Mesothelial cell of epicardium (in vitro differentiated cells): ENCODE measurements around the gene ADAMTSL2. TPM values are rescaled to one million over a fixed set of nuclear protein-coding genes. Genes with fewer than 3 reads are reported as not detected.

Experiments
- DNase-seq, 2 experiments: peaks; one replicate each; pipeline ENCODE4 v3.0.0; 2021; ENCODE audit warnings: low spot score in 2 of 2; ENCODE audit not compliant: unreplicated experiment in 2 of 2
- H3K27ac Mint-ChIP-seq: 2 replicates; pipeline ENCODE4 v1.8.0; 2021; ENCODE audit warnings: mixed read lengths
- H3K27me3 Mint-ChIP-seq: 2 replicates; pipeline ENCODE4 v1.8.0; 2021; ENCODE audit warnings: low read depth, mixed read lengths
- H3K36me3 Mint-ChIP-seq: 2 replicates; pipeline ENCODE4 v1.8.0; 2021; ENCODE audit warnings: mixed read lengths
- H3K4me1 Mint-ChIP-seq: 2 replicates; pipeline ENCODE4 v1.8.0; 2021; ENCODE audit warnings: mixed read lengths
- H3K4me3 Mint-ChIP-seq: 2 replicates; pipeline ENCODE4 v1.8.0; 2021; ENCODE audit warnings: mild to moderate bottlenecking, moderate library complexity, mixed read lengths
- H3K9me3 Mint-ChIP-seq: 2 replicates; pipeline ENCODE4 v1.8.0; 2021; ENCODE audit warnings: mixed read lengths
- total RNA-seq: library from RNA; stranded (reverse); gene quantifications from 3 replicates; pipeline ENCODE4 v1.2.1, GENCODE V29; 2021
- TF ChIP-seq, protein P1 (sequence below): fragments of 200-600 bp; sonication (generic); IDR thresholded peaks from one replicate; pipeline ENCODE4 v1.5.0; 2021; ENCODE audit warnings: antibody characterized with exemption; ENCODE audit not compliant: unreplicated experiment

The ADAMTSL2 gene
- total RNA-seq, 1 donor from 2014 or later: 6.5 TPM

DNA sequence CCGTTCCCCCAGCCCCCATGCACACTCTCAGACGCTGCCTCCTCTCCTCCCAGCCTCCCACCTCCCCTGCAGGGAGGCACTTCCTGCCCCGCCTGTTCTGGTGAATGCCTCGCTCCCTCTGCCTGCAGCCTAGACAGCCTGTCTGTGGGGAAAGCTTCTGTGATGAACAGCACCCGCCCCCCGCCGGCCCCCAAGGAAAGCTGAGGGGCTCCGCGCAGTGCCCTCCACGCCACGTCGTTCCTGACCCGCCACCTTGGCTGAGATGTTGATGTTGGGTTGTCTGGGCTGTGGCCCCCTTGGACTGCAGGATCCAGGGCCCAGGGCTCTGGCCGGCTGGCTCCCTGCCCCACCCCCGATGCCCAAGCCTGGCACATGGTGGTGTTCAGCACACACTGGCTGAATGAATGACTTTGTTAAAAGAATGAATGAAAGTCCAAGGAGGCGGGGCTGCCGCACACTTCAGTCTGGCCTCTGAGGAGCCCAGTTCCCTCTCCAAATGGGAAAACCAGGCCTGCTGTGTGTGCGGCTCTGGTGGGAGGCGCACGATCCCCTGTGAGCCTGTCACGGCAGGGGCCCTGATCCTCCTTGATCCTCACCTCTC lies 7.7 kb upstream of the ADAMTSL2 start:
- Mint-ChIP-seq H3K27ac (peak overlapping the region; percentile 88), H3K4me1 (peaks cover 54% of the 10 kb centered on the region), H3K4me3 (peak overlapping the region; percentile 40), H3K9me3 (no peaks in the 10 kb centered on the region), H3K27me3 (no peaks in the 10 kb centered on the region), H3K36me3 (no peaks in the 10 kb centered on the region)
- TF ChIP-seq, protein P1, sequence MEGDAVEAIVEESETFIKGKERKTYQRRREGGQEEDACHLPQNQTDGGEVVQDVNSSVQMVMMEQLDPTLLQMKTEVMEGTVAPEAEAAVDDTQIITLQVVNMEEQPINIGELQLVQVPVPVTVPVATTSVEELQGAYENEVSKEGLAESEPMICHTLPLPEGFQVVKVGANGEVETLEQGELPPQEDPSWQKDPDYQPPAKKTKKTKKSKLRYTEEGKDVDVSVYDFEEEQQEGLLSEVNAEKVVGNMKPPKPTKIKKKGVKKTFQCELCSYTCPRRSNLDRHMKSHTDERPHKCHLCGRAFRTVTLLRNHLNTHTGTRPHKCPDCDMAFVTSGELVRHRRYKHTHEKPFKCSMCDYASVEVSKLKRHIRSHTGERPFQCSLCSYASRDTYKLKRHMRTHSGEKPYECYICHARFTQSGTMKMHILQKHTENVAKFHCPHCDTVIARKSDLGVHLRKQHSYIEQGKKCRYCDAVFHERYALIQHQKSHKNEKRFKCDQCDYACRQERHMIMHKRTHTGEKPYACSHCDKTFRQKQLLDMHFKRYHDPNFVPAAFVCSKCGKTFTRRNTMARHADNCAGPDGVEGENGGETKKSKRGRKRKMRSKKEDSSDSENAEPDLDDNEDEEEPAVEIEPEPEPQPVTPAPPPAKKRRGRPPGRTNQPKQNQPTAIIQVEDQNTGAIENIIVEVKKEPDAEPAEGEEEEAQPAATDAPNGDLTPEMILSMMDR: no peak
- no peak for DNase-seq

DNA sequence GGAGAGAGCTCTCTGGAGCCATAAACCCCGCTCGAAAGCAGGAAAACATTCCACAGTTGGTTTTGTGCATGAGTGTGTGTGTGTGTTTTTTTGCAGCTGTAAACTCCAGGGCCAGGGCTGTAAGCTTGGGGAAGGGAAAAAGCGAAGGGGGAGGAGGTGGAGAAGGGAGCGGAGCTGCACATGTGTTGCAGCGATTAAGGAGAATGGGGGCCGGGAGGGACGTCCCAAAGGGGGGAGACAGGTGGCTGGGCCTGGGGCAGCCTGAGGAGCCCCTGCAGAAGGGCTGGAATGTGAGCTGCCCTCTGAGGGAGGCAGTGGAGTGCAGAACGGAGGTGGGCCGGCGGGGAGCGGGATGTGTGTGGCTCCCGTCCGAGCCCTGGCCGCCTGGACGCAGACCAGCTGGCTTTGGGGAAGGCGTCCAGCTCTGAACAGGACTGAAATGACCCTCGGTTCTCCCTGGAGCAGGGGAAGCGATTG lies 7.0 kb upstream of the ADAMTSL2 start:
- TF ChIP-seq, protein P1: no peak
- no peaks in the 10 kb centered on the region for H3K27me3 Mint-ChIP-seq
- peak overlapping the region; percentile 40 for H3K4me3 Mint-ChIP-seq
- peak overlapping the region; percentile 88 for H3K27ac Mint-ChIP-seq
- DNase-seq: no peak
- no peaks in the 10 kb centered on the region for H3K36me3 Mint-ChIP-seq
- H3K9me3 Mint-ChIP-seq: no peaks in the 10 kb centered on the region
- peaks cover 57% of the 10 kb centered on the region for H3K4me1 Mint-ChIP-seq

DNA sequence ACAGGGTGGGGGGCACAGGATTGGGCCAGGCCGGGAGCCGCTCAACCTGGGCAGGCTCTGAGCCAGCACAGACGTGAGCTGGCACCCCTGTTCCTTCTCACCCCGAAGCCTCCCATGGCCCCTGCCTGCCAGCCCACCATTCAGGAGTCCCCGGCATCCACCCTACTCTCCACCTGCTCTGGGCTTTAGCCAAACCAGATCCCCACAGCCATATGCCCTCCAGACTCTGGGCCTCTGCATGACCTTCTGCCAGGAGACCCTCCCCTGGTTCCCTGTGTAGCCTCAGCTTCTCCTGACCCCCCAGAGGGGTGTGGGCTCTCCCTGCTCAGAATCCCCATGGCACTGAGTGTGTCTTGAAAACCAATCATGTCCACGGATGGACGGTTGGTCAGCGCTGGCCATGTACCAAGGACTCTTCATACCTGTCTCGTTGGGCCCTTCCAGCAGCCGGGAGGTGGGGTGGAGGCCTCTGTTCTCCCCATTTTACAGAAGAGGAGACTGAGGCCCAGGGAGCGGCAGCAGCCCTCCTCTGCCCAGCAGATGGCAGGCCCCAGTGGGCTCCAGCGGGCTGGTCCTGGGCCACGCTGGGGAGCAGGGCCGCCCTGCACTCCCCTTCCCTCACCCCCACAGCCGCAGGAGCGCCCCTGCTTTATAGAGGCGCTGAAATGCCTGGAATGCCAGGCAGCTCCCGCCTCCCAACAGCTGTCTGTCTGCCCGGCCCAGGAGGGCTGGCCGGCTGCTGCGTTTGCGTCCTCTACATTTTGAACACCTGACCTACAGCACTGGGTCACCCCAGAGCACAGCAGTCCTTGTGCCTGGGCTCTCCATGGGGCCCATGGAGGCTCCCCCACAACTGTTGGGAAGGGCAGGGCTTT lies 6.3 kb upstream of the ADAMTSL2 start:
- Mint-ChIP-seq H3K27ac (no peak overlapping the region), H3K4me1 (peaks cover 62% of the 10 kb centered on the region), H3K36me3 (no peaks in the 10 kb centered on the region), H3K27me3 (no peaks in the 10 kb centered on the region), H3K9me3 (no peaks in the 10 kb centered on the region), H3K4me3 (no peak overlapping the region)
- DNase-seq: no peak
- TF ChIP-seq, protein P1: no peak

DNA sequence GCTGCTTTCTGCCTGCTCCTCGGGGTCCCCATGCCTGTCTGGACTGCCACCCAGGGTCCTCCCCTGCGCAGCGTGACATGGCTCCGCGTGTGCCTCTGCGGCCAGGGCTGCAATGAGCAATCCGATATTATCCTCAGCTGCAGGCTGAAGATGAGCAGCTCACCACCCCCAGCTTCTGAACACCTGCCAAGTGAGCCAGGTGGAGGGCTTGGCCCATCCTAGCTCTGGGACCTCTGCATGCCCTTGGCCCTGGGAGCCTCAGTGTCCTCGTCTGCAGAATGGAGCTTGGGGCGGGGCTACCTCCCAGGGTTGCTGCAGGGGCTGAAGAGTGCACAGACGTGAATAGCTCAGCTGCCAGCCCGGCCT lies 5.6 kb upstream of the ADAMTSL2 start:
- H3K27me3 Mint-ChIP-seq: no peaks in the 10 kb centered on the region
- H3K27ac Mint-ChIP-seq: no peak overlapping the region
- TF ChIP-seq, protein P1: no peak
- H3K9me3 Mint-ChIP-seq: no peaks in the 10 kb centered on the region
- H3K4me3 Mint-ChIP-seq: no peak overlapping the region
- no peaks in the 10 kb centered on the region for H3K36me3 Mint-ChIP-seq
- peaks cover 60% of the 10 kb centered on the region for H3K4me1 Mint-ChIP-seq
- no peak for DNase-seq

DNA sequence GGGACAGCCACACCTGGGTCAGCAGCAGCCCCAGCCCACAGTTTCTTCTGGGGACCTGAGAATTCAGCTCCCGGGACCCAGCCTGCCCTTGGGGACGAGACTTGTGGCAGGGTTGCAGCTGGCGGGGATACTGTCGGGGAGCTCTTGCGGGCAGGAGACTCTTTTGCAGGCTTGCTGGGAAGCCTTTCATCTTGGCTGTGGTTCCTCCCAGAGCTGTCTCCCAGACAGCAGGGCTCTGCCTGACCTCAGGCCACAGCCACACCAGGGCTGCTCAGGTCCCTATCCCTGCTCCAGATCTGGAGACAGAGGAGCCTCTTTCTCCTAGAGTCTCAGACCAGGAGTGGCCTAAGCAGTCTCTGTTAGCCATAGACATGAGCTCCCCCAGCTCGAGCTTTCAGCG lies 5.0 kb upstream of the ADAMTSL2 start:
- TF ChIP-seq, protein P1: no peak
- Mint-ChIP-seq H3K36me3 (no peaks in the 10 kb centered on the region), H3K27me3 (no peaks in the 10 kb centered on the region), H3K9me3 (no peaks in the 10 kb centered on the region), H3K4me3 (no peak overlapping the region), H3K4me1 (peaks cover 62% of the 10 kb centered on the region), H3K27ac (no peak overlapping the region)
- DNase-seq: no peak
